NCI-H1436 treated with DMSO at 0.1 percent for 48 hours (cell line): ENCODE results near the gene INPP5A.
"Not testable (repeated sequence)": the region's sequence is repeated elsewhere in the genome, so short reads cannot be mapped to it uniquely, and the experiment has no call there.

ENCODE experiments used
- DNase-seq: peaks from one replicate; lab custom pipeline; 2025; lab: John Stamatoyannopoulos, UW

The INPP5A gene

DNA sequence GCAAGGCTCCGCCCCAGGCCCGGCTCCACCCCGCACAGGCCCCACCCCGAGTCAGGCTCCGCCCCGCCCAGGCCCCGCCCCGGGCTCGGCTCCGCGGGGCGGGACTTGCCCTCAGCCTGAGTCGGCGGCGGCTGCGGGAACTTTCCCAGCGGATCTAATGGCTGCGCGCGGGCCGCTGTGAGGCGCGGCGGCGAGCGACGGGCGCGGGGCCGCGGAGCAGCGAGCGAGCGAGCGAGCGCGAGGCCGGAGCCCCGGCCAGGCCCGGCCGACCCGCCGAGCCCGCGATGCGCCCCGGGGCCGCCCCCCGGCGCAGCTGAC is at the start of gene INPP5A:
Gene INPP5A, plus strand, starts transcription at position 104 of the 318 bp plus-strand sequence. CDS start 310 bp downstream, outside the sequence.
- no peak for DNase-seq

GRCh38 chr10:132488231-132488821 is 49.3 kb upstream of the INPP5A start:
- DNase-seq = no peak

- no peak for DNase-seq
These were observed 48.4 kb upstream of the INPP5A start for GRCh38 chr10:132489053-132489703.

DNA sequence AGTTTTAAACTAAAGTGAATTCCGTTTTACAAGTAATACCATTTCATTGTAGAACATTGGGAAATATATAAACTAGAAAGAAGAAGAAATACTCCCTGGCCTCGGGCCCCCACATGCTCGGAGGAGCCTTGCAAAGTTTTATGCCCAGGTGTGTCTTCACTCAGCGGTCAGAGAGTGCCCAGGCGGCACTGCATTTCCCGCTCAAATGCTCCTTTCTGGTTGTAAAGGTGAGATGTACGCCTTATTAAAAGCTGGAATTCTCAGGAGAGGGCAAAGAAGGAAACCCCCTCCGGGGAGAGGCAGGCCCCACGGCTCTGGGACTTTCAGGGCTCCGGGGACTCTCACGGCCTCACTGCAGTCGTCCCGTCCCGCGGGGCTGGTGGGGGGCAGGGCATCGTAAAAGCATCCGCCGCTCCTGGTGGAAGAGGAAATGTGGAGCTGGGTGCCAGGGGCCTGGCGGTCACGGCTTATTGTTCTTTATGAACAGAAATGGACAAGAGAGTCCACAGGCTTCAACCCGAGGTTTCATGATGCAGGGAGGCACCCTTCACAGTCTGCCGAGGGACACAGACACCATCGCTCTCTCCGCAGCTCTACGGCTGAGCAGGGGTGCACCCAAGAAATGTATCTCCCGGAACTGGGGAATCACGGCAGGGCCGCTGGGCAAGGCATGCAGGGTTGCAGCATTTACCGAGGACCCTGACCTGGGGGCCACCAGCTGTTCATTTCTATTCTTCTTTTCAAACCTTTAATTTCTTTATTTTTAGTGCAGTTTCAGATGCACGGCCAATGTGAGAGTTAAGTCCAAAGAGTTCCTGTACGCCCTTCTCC is 47.7 kb upstream of the INPP5A start:
- DNase-seq = no peak

DNA sequence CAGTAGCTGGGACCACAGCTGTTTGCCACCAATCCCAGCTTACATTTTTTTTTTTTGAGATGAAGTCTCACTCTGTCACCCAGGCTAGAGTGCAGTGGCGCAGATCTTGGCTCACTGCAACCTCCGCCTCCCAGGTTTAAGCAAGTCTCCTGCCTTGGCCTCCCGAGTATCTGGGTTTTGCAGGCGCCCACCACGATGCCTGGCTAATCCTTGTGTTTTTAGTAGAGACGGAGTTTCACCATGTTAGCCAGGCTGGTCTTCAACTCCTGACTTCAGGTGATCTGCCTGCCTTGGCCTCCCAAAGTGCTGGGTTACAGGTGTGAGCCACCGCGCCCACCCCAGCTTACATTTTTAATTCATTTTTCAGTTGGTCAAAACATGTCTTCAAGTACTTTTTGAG is 46.1 kb upstream of the INPP5A start:
- DNase-seq = not testable (repeated sequence)

DNA sequence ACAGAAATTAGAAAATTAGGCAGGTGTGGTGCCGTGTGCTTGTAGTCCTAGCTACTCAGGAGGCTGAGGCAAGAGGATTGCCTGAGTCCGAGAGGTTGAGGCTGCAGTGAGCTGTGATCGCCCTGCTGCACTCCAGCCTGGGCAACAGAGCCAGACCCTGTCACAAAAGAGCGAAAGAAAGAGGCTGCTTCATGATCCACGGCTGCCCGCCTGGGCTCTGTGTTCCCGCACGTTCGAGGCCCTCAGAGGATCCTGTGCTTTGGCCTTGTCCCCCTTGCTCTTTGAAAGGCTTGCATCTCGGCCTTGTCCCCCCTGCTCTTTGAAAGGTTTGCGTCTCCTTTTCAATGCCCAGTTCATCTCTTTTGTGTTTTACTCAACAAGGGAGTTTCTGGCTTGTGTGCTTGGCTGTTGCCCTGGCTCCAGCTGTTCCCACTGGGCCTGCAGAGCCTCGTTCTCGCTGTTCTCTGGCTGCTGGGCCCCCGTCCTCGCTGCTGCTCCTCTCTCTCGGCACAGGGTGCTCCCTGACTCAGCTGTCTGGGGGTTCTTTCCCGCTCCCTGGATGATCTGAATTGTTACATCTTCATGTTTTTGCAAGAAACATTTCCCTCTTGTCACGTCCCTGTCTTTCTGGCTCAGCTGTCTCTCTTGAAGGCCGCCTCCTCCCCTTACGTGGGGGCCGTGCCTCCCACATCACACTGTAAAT is 45.1 kb upstream of the INPP5A start:
- no peak for DNase-seq

GRCh38 chr10:132493246-132493755 is 44.3 kb upstream of the INPP5A start:
- no peak for DNase-seq

DNA sequence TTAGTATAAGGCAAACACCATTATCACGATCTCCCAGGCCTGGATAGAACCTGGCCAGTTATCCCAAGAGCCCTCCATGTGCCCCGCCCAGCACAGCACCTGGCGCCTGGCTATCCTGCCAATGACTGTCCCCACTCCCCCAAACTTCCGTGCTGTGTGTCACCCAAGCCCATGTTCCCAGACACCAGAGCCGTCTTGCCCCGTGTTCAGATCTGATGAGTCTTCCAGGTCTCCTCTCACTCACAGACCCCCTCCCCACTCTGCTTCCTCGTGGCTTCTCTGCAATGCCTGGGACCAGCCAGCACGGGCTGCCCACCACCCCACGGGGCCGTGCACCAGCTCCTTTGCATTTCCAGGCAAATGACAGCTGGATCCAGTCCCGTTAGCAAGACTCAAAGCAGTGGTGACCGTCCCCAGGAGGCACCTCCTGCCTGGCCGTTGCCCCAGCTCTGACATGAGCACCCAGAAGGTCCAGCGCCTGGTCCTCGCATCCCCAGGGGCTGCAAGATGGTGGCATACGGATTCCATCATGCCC is 43.8 kb upstream of the INPP5A start:
- DNase-seq = no peak

DNA sequence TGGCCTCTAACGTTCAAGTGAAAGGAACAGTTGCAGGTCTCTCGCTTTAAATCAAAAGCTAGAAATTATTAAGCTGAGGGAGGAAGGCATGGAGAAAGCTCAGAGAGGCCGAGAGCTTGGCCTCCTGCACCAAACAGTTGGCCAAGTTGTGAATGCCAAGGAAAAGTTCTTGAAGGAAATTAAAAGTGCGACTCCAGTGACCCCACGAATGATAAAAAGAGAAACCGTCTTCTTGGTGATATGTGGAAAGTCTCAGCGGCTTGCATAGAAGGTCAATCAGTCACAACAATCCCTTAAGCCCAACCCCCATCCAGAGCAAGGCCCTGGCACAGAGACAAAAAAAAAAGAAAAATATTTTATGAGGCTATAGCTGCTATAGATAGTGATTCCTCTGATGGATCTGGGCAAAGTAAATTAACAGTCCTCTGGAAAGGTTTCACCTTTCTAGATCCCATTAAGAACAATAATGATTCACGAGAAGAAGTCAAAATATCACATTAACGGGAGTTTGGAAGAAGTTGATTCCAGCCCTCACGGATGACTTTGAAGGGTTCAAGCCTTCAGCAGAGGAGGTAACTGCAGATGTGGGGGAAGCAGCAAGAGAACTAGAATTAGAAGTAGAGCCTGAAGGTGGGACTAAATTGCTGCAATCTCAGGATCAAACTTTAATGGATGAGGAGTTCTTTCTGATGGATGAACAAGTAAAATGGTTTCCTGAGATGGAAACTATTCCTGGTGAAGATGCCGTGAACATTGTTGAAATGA is 42.5 kb upstream of the INPP5A start:
- no peak for DNase-seq

- no peak for DNase-seq
These were observed 41.1 kb upstream of the INPP5A start for GRCh38 chr10:132496360-132497062.

GRCh38 chr10:132497063-132497680 is 40.4 kb upstream of the INPP5A start:
- no peak for DNase-seq

DNA sequence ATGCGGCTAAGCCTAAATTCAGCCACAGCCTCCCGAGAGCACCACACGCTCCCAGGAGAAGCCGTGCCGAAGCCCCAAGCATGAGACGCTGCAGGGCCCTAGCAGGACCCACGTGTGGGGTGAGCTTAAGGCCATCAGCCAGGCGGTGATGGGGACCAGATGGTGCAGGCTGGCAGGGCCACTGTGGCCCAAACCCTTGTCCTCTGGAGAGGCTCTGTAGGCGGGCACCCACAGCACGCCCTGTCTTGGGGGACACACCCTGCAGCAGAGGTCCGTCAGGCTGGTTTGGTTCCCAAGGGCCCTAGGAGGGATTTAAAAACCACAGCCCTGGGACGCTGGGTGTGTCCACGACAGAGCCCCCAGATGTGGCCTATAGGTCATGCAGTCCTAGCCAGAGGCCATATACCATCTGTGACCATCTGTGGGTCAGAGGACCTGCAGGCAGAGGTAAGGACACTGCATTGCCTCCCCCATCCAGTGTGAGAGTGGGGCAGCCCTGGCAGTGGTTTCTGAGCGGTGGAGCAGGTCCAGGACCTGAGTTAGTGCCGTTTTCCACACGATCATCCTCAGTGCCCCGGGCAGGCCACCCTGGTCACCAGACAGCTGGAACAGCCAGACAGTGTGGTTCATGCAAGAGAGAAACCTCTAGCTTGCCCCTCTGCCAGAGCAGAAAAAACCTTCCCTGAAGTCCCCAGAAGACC is 39.6 kb upstream of the INPP5A start:
- no peak for DNase-seq

GRCh38 chr10:132498562-132499366 is 38.8 kb upstream of the INPP5A start:
- DNase-seq = no peak

GRCh38 chr10:132499367-132499685 is 38.3 kb upstream of the INPP5A start:
- DNase-seq = no peak

DNA sequence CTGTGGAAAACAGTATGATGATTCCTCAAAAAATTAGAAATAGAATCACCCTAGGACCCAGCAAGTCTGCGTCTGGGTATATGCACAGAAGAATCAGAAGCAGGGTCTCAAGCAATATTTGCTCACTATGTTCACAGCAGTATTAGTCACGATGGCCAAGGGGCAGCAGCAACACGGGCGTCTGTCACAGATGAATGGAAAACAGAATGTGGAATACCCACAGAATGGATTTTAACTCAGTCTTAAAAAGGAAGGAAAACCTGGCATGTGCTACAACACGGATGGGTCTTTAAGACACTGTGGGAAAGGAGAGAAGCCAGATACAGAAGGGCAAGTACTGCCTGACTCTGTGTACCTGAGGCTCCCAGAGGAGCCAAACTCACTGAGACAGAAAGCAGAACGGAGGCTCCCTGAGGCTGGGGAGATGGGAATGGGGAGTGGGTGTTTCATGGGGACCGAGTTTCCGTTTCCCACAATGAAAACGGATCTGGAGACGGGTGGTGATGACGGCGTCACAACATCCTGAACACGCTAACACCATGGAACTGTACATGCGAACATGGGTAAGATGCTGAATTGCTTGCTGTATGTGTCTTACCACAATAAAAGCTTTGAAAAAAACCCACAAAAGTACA is 36.7 kb upstream of the INPP5A start:
- no peak for DNase-seq

- DNase-seq = no peak
These were observed 34.9 kb upstream of the INPP5A start for GRCh38 chr10:132502544-132503300.

- no peak for DNase-seq
These were observed 33.8 kb upstream of the INPP5A start for GRCh38 chr10:132503581-132504421.
